HG02798 (cell line): ENCODE data around the gene SMG9.
"Not testable (repeated sequence)": the region's sequence is repeated elsewhere in the genome, so short reads cannot be mapped to it uniquely, and the experiment has no call there.

ENCODE experiments used
- ATAC-seq: cut with Tn5 transposase; IDR thresholded peaks from one replicate; pipeline ENCODE4 v1.9.1; 2021; ENCODE audit warnings: mild to moderate bottlenecking; ENCODE audit not compliant: unreplicated experiment, poor library complexity

SMG9 gene

GRCh38 chr19:43780706-43781525 is 26.2 kb upstream of the SMG9 start, which contains the start of gene KCNN4:
Gene KCNN4, minus strand, starts transcription at chr19:43780973. Its CDS starts 112 bp downstream, at chr19:43780861.
- ATAC-seq, result peak; percentile 42

GRCh38 chr19:43779820-43780219 is 25.1 kb upstream of the SMG9 start:
- no peak for ATAC-seq

GRCh38 chr19:43779147-43779819 is 24.5 kb upstream of the SMG9 start:
- no peak for ATAC-seq

GRCh38 chr19:43778651-43779050 is 23.9 kb upstream of the SMG9 start:
- ATAC-seq, result no peak

- no peak for ATAC-seq
Observed at GRCh38 chr19:43777163-43777695, 22.5 kb upstream of the SMG9 start.

- no peak for ATAC-seq
Observed at GRCh38 chr19:43776286-43776685, 21.5 kb upstream of the SMG9 start.

- ATAC-seq, result no peak
Observed at GRCh38 chr19:43775299-43775890, 20.6 kb upstream of the SMG9 start.

- not testable (repeated sequence) for ATAC-seq
Observed at GRCh38 chr19:43774940-43775258, 20.1 kb upstream of the SMG9 start.

- no peak for ATAC-seq
Observed at GRCh38 chr19:43774103-43774939, 19.6 kb upstream of the SMG9 start.

- no peak for ATAC-seq
Observed at GRCh38 chr19:43773725-43774102, 19.0 kb upstream of the SMG9 start.

GRCh38 chr19:43769256-43769655 is 14.5 kb upstream of the SMG9 start:
- no peak for ATAC-seq

GRCh38 chr19:43768273-43769050 is 13.7 kb upstream of the SMG9 start:
- no peak for ATAC-seq

GRCh38 chr19:43767818-43768217 is 13.1 kb upstream of the SMG9 start:
- ATAC-seq, result no peak

GRCh38 chr19:43767316-43767715 is 12.6 kb upstream of the SMG9 start:
- no peak for ATAC-seq

- ATAC-seq, result no peak
Observed at GRCh38 chr19:43766755-43767043, 11.9 kb upstream of the SMG9 start.

- ATAC-seq, result peak; percentile 66
Observed at GRCh38 chr19:43765109-43765876, 10.5 kb upstream of the SMG9 start.

GRCh38 chr19:43764684-43765083 is 9.9 kb upstream of the SMG9 start:
- ATAC-seq, result not testable (repeated sequence)

GRCh38 chr19:43763473-43763939 is 8.7 kb upstream of the SMG9 start:
- peak; percentile 26 for ATAC-seq

GRCh38 chr19:43762814-43763213 is 8.1 kb upstream of the SMG9 start:
- no peak for ATAC-seq
